Measurements from ENCODE around the gene TMEM150B. TPM values are rescaled to one million over a fixed set of nuclear protein-coding genes. Genes with fewer than 3 reads are reported as not detected.

Gene TMEM150B
- total RNA-seq = not detected

- Mint-ChIP-seq H3K27me3 (peaks cover 14% of the 10 kb centered on the region), H3K4me3 (no peak within 1 kb of the TSS), H3K9me3 (no peaks in the 10 kb centered on the region), H3K36me3 (no peaks in the 10 kb centered on the region), H3K27ac (no peak within 1 kb of the TSS), H3K4me1 (ENCODE audit: low read depth) (no peaks in the 10 kb centered on the region)
- POLR2A ChIA-PET = no interaction called here
- no peak for DNase-seq
- CTCF ChIA-PET = interaction anchor here (1.8 kb wide), 1 partner anchor 23 kb away, joined by 4 read pairs; no protein-coding TSS in a partner anchor
- intact Hi-C loops (cut with micrococcal nuclease) = no loop called here
Measured at GRCh38 chr19:55325172-55325571, at the start of gene TMEM150B. TMEM150B (minus strand) TSS chr19:55325341; CDS start chr19:55321036, 4,305 bp downstream.

- POLR2A ChIA-PET = no interaction called here
- CTCF ChIA-PET = no interaction called here
Measured at GRCh38 chr19:55373993-55374757, 49.0 kb upstream of the TMEM150B start.

GRCh38 chr19:55373306-55373992, 48.3 kb upstream of the TMEM150B start:
- Mint-ChIP-seq H3K36me3 (no peaks in the 10 kb centered on the region), H3K4me1 (ENCODE audit: low read depth) (peaks cover 6% of the 10 kb centered on the region), H3K27ac (no peak overlapping the region), H3K27me3 (peaks cover 38% of the 10 kb centered on the region), H3K9me3 (no peaks in the 10 kb centered on the region), H3K4me3 (no peak overlapping the region)
- DNase-seq = no peak
- intact Hi-C loops (cut with micrococcal nuclease) = no loop called here
- ChIA-PET CTCF (interaction anchor here (0.7 kb wide), 1 partner anchor 72 kb away, joined by 5 read pairs; no protein-coding TSS in a partner anchor), POLR2A (interaction anchor here (2.6 kb wide), 1 partner anchor 11 kb away, joined by 8 read pairs; the partner anchor contains the start of gene TMEM238)

More at GRCh38 chr19:55373993-55374757, 49.0 kb upstream of the TMEM150B start:
- Mint-ChIP-seq H3K27me3 (peaks cover 33% of the 10 kb centered on the region), H3K36me3 (no peaks in the 10 kb centered on the region), H3K4me3 (no peak overlapping the region), H3K4me1 (ENCODE audit: low read depth) (peaks cover 6% of the 10 kb centered on the region), H3K27ac (no peak overlapping the region), H3K9me3 (no peaks in the 10 kb centered on the region)
- DNase-seq = no peak
- intact Hi-C loops (cut with micrococcal nuclease) = no loop called here

- H3K27ac Mint-ChIP-seq = no peak overlapping the region
- no peaks in the 10 kb centered on the region for H3K36me3 Mint-ChIP-seq
- no peak overlapping the region for H3K4me3 Mint-ChIP-seq
- POLR2A ChIA-PET = interaction anchor here (2.6 kb wide), 1 partner anchor 12 kb away, joined by 8 read pairs; the partner anchor contains the start of gene TMEM238
- CTCF ChIA-PET = interaction anchor here (0.7 to 1.0 kb wide), 2 partner anchors 11 to 71 kb away, joined by 3 to 5 read pairs; partner anchors contain the start of gene TMEM238
- intact Hi-C loops (cut with micrococcal nuclease) = no loop called here
- peaks cover 41% of the 10 kb centered on the region for H3K27me3 Mint-ChIP-seq
- H3K9me3 Mint-ChIP-seq = no peaks in the 10 kb centered on the region
- peaks cover 6% of the 10 kb centered on the region for H3K4me1 Mint-ChIP-seq (ENCODE audit: low read depth)
- no peak for DNase-seq
Measured at GRCh38 chr19:55372316-55373081, 47.4 kb upstream of the TMEM150B start.

- intact Hi-C loops (cut with micrococcal nuclease) = no loop called here
- no peak for DNase-seq
- Mint-ChIP-seq H3K4me1 (ENCODE audit: low read depth) (peaks cover 6% of the 10 kb centered on the region), H3K27ac (no peak within 1 kb of the TSS), H3K36me3 (no peaks in the 10 kb centered on the region), H3K9me3 (no peaks in the 10 kb centered on the region), H3K4me3 (peak within 1 kb of the TSS; percentile 57), H3K27me3 (peaks cover 43% of the 10 kb centered on the region)
- ChIA-PET CTCF (no interaction called here), POLR2A (interaction anchor here (2.6 kb wide), 1 partner anchor 14 kb away, joined by 8 read pairs; the partner anchor contains the start of gene TMEM238)
Measured at GRCh38 chr19:55370305-55370988, 45.3 kb upstream of the TMEM150B start, which contains the start of gene IL11. IL11 (minus strand) TSS chr19:55370463; CDS start chr19:55370310, 153 bp downstream.

- POLR2A ChIA-PET = no interaction called here
- H3K27me3 Mint-ChIP-seq = peaks cover 41% of the 10 kb centered on the region
- peak overlapping the region; percentile 57 for H3K4me3 Mint-ChIP-seq
- DNase-seq = peak; percentile 43
- no peak overlapping the region for H3K27ac Mint-ChIP-seq
- H3K9me3 Mint-ChIP-seq = no peaks in the 10 kb centered on the region
- CTCF ChIA-PET = interaction anchor here (0.9 kb wide), 1 partner anchor 68 kb away, joined by 4 read pairs; no protein-coding TSS in a partner anchor
- peaks cover 6% of the 10 kb centered on the region for H3K4me1 Mint-ChIP-seq (ENCODE audit: low read depth)
- intact Hi-C loops (cut with micrococcal nuclease) = no loop called here
- no peaks in the 10 kb centered on the region for H3K36me3 Mint-ChIP-seq
Measured at GRCh38 chr19:55369653-55370304, 44.6 kb upstream of the TMEM150B start.

- no peak overlapping the region for H3K4me3 Mint-ChIP-seq
- CTCF ChIA-PET = interaction anchor here (0.9 to 1.0 kb wide), 2 partner anchors 11 to 67 kb away, joined by 3 to 4 read pairs; no protein-coding TSS in a partner anchor
- H3K27me3 Mint-ChIP-seq = peaks cover 40% of the 10 kb centered on the region
- H3K27ac Mint-ChIP-seq = no peak overlapping the region
- DNase-seq = peak; percentile 34
- intact Hi-C loops (cut with micrococcal nuclease) = no loop called here
- H3K4me1 Mint-ChIP-seq (ENCODE audit: low read depth) = peaks cover 6% of the 10 kb centered on the region
- H3K9me3 Mint-ChIP-seq = no peaks in the 10 kb centered on the region
- POLR2A ChIA-PET = interaction anchor here (1.4 kb wide), 1 partner anchor 15 kb away, joined by 8 read pairs; the partner anchor contains the start of gene TMEM238
- no peaks in the 10 kb centered on the region for H3K36me3 Mint-ChIP-seq
Measured at GRCh38 chr19:55368701-55369563, 43.8 kb upstream of the TMEM150B start.

- peaks cover 6% of the 10 kb centered on the region for H3K4me1 Mint-ChIP-seq (ENCODE audit: low read depth)
- no peaks in the 10 kb centered on the region for H3K9me3 Mint-ChIP-seq
- CTCF ChIA-PET = interaction anchor here (1.0 kb wide), 1 partner anchor 11 kb away, joined by 3 read pairs; no protein-coding TSS in a partner anchor
- H3K36me3 Mint-ChIP-seq = no peaks in the 10 kb centered on the region
- intact Hi-C loops (cut with micrococcal nuclease) = no loop called here
- DNase-seq = no peak
- H3K27me3 Mint-ChIP-seq = peaks cover 35% of the 10 kb centered on the region
- POLR2A ChIA-PET = interaction anchor here (1.4 kb wide), 1 partner anchor 16 kb away, joined by 8 read pairs; the partner anchor contains the start of gene TMEM238
- no peak overlapping the region for H3K27ac Mint-ChIP-seq
- no peak overlapping the region for H3K4me3 Mint-ChIP-seq
Measured at GRCh38 chr19:55368106-55368505, 43.0 kb upstream of the TMEM150B start.

GRCh38 chr19:55366790-55367189, 41.6 kb upstream of the TMEM150B start:
- Mint-ChIP-seq H3K4me3 (no peak overlapping the region), H3K27ac (no peak overlapping the region), H3K36me3 (no peaks in the 10 kb centered on the region), H3K4me1 (ENCODE audit: low read depth) (peaks cover 6% of the 10 kb centered on the region), H3K27me3 (peaks cover 27% of the 10 kb centered on the region), H3K9me3 (no peaks in the 10 kb centered on the region)
- POLR2A ChIA-PET = no interaction called here
- CTCF ChIA-PET = no interaction called here
- DNase-seq = no peak
- intact Hi-C loops (cut with micrococcal nuclease) = no loop called here

GRCh38 chr19:55365964-55366363, 40.8 kb upstream of the TMEM150B start:
- H3K4me1 Mint-ChIP-seq (ENCODE audit: low read depth) = peaks cover 6% of the 10 kb centered on the region
- ChIA-PET POLR2A (no interaction called here), CTCF (no interaction called here)
- no peak overlapping the region for H3K27ac Mint-ChIP-seq
- H3K9me3 Mint-ChIP-seq = no peaks in the 10 kb centered on the region
- H3K4me3 Mint-ChIP-seq = no peak overlapping the region
- peaks cover 21% of the 10 kb centered on the region for H3K27me3 Mint-ChIP-seq
- DNase-seq = no peak
- intact Hi-C loops (cut with micrococcal nuclease) = no loop called here
- H3K36me3 Mint-ChIP-seq = no peaks in the 10 kb centered on the region
